GM18511 (cell line): Measurements from ENCODE around the gene NFKBIA.
"Not testable (repeated sequence)": the region's sequence is repeated elsewhere in the genome, so short reads cannot be mapped to it uniquely, and the experiment has no call there.

ENCODE experiments used
- ATAC-seq: cut with Tn5 transposase; IDR thresholded peaks from one replicate; pipeline ENCODE4 v1.9.1; 2021; ENCODE audit warnings: mild to moderate bottlenecking, moderate library complexity; ENCODE audit not compliant: unreplicated experiment

NFKBIA gene

GRCh38 chr14:35392103-35392502 lies 12.4 kb downstream of the NFKBIA start:
- ATAC-seq, result no peak

- peak; percentile 20 for ATAC-seq
Measured at GRCh38 chr14:35391388-35391710, 13.2 kb downstream of the NFKBIA start.

- ATAC-seq, result peak; percentile 62
Measured at GRCh38 chr14:35390577-35391387, 13.8 kb downstream of the NFKBIA start.

GRCh38 chr14:35389315-35389667 lies 15.3 kb downstream of the NFKBIA start:
- no peak for ATAC-seq

- ATAC-seq, result no peak
Measured at GRCh38 chr14:35388656-35389314, 15.8 kb downstream of the NFKBIA start.

- no peak for ATAC-seq
Measured at GRCh38 chr14:35387713-35388579, 16.6 kb downstream of the NFKBIA start.

- ATAC-seq, result no peak
Measured at GRCh38 chr14:35387219-35387618, 17.3 kb downstream of the NFKBIA start.

GRCh38 chr14:35386673-35387125 lies 17.9 kb downstream of the NFKBIA start:
- ATAC-seq, result no peak

- no peak for ATAC-seq
Measured at GRCh38 chr14:35385042-35385839, 19.3 kb downstream of the NFKBIA start.

- no peak for ATAC-seq
Measured at GRCh38 chr14:35384455-35385041, 20.0 kb downstream of the NFKBIA start.

GRCh38 chr14:35383569-35384454 lies 20.7 kb downstream of the NFKBIA start:
- ATAC-seq, result no peak

GRCh38 chr14:35380794-35381193 lies 23.8 kb downstream of the NFKBIA start:
- ATAC-seq, result no peak

- not testable (repeated sequence) for ATAC-seq
Measured at GRCh38 chr14:35379234-35379933, 25.2 kb downstream of the NFKBIA start.

- no peak for ATAC-seq
Measured at GRCh38 chr14:35378425-35379233, 25.9 kb downstream of the NFKBIA start.

- no peak for ATAC-seq
Measured at GRCh38 chr14:35375558-35376025, 29.0 kb downstream of the NFKBIA start.

- no peak for ATAC-seq
Measured at GRCh38 chr14:35374263-35374712, 30.3 kb downstream of the NFKBIA start.

- not testable (repeated sequence) for ATAC-seq
Measured at GRCh38 chr14:35373208-35373607, 31.3 kb downstream of the NFKBIA start.

GRCh38 chr14:35370969-35371368 lies 33.6 kb downstream of the NFKBIA start:
- ATAC-seq, result no peak
